Measurements from ENCODE around the gene BLCAP.

Gene BLCAP

DNA sequence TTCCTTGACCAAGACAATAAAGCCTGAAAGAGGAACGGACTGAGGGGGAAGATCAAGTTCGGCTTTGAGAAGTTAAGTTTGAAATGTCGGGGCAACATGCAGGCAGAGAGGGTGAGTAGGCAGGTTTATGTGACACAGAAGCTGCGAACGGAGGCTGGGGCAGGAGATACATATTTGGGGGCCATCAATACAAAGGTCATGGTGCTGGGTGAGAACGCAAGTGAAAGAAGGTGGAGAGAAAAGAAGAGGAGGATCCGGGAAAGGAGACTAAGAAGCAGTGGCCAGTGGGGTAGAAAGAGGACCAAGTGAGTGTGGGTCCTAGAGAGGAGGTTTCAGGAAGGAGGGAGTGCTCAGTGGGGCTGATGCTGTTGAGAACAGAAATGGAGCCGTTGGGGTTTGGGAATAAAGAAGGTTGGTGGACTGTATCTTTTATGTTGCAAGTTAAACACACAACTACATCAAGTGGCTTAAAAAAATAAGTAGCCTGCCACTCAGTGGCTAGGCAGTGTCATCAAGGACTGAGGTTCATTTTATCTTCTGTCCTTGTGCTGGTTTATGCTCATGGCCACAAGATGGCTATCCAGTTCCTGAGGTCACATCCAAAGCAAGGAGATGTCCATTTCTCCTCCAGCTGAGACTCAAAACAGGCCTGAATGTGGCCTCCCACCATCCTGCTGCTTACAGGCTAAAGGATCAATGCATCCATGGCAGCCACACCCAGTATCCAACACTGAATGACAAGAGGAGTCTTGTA lies 1.7 kb upstream of the BLCAP start:
- no peak for DNase-seq

- no peak for DNase-seq
Measured at GRCh38 chr20:37528446-37529213, 954 bp upstream of the BLCAP start.

- no peak for DNase-seq
Measured at GRCh38 chr20:37526839-37527637, 638 bp downstream of the BLCAP start.

GRCh38 chr20:37526238-37526838 lies 1.3 kb downstream of the BLCAP start:
- no peak for DNase-seq

- DNase-seq: no peak
Measured at GRCh38 chr20:37525810-37526209, 1.9 kb downstream of the BLCAP start.

DNA sequence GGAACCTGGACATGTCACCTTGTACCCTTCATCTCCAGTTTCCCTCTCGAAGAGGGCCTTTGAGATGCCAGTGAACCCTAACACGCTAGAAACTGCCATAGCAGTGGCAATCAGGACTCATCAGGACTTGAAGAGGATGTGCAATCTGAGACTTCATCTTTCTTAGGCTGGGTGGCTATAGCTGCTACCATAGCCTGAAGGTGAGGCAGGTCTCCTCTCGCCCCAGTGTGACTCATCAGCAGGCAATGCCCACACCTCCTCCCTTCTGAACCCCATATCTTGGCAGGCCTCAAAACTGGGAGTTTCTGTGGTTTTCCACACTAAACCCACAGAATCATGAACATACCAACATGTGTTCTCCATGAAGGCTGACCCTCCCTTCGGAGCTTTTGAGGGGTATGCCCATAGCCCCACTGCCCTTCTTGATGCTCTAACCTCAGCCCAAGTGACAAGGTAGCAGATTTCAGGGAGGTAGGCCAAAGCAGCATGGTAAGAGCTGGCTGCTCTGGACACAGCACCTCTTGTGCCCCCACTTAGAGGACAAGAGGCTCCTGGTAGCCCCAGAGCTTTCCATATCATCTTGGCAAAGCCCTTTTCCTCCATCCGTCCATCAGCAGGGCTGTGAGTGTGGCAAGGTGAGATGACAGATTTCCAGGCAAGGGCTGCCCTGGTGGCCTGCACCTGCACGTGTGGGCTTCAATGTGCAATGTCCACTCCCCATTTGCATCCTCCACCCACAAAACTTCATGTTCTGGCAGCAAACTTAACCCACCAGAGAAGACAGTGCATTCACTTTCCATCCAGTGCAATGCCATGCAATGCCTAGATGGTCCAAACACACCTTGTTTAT lies 2.6 kb downstream of the BLCAP start:
- no peak for DNase-seq

DNA sequence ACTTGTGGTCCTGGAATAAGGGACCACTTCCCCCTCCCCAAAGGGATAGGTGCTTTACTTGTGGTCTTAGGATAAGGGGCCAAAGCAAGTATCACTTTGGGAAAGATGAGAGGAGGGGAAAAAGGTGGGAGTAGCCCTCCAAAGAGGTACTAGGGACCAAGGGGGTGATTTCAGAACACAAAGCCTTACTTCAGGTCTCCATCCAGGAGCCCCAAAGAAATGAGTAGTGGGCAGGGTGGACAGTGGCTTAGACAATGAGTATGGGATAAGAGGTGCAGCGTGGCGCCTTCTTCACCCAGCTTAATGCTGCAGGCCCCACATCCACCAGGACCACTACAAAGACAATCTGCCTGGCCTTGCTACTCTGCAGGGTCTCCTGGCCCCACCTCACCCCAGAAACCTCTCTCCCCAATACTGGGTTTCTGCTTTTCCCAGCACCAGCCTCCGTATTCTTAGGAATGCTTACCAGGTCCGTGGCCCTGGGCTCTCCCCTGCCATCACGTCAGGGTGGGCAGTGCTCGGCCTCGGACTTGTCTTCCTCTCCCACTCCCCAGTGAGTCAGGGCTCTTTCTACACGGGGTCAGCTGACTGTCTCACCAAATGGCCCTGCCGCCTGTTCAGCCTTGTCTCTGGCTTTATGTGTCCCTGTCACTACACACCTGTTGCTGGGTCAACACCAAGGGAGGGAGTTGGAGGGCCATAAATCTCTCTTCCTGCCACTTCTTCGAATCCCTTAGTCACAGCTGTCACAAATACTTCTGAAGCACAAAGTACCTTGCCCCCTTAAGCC lies 3.6 kb downstream of the BLCAP start:
- DNase-seq: no peak

DNA sequence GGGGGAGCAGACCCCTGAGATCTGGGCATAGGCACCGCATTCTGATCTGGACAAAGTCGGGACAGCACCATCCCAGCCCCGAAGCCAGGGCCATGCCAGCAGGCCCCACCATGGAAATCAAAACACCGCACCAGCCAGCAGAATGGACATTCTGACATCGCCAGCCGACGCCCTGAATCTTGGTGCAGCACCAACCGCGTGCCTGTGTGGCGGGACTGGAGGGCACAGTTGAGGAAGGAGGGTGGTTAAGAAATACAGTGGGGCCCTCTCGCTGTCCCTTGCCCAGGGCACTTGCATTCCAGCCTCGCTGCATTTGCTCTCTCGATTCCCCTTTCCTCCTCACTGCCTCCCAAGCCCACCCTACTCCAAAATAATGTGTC lies 4.7 kb downstream of the BLCAP start:
- DNase-seq: no peak

- no peak for DNase-seq
Measured at GRCh38 chr20:37522260-37523011, 5.2 kb downstream of the BLCAP start.

DNA sequence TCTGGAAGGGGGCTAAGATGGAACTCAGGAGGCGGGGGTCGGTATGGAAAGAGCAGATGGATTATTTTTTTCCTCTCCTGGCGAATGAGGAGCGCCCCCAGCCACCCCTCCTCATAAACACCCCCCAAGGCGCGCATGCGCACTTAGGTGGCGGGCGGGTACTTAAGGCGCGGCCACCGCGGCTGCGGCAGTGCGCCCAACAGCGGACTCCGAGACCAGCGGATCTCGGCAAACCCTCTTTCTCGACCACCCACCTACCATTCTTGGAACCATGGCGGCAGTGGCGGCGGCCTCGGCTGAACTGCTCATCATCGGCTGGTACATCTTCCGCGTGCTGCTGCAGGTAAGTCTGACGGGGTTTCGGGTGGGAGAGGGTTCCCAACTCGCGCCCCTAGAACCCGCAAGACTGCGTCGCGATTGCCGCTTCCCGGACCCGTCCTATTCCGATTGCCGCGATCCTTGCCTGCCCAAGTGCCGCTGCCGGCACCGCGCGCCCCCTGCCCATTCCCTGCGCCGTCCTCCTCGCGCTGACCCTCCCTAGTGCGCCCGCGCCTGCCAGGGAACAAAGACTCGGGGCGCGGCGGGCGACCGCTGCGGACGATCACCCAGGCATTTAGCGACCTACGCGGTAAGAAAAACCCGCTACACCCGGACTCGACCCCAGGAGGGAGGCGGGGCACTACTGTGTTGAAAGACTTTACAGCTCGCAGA lies 6.5 kb downstream of the BLCAP start, which contains the start of gene NNAT:
Gene NNAT (plus strand): TSS at position 190 of the 711 bp plus-strand sequence. CDS start 82 bp downstream, at position 272.
- no peak for DNase-seq

DNA sequence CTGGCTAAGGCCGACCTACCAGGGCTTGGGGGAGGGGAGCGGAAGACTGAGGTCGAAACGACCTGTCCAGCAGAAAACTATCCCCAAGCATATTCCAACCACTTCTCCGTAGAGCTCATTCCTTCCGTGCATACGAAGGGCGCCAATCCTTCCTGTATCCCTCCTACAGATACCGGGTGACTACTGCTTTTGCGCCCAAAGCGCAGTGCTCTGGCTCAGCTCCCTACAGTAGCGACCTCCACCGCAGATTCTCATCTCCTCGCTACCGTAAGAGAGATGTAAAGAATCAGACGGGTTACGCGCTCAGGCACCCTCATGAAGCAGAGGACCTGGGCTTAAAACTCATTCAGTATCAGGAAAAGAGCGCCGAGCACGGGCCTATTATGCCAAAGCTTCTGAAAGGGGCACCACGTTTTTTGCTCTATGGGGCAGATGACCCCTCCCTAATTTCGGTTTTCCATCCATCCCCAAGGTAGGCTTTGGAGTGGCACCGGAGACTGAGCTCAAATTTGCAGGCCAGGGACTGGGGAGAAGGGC lies 7.2 kb downstream of the BLCAP start:
- DNase-seq: no peak

DNA sequence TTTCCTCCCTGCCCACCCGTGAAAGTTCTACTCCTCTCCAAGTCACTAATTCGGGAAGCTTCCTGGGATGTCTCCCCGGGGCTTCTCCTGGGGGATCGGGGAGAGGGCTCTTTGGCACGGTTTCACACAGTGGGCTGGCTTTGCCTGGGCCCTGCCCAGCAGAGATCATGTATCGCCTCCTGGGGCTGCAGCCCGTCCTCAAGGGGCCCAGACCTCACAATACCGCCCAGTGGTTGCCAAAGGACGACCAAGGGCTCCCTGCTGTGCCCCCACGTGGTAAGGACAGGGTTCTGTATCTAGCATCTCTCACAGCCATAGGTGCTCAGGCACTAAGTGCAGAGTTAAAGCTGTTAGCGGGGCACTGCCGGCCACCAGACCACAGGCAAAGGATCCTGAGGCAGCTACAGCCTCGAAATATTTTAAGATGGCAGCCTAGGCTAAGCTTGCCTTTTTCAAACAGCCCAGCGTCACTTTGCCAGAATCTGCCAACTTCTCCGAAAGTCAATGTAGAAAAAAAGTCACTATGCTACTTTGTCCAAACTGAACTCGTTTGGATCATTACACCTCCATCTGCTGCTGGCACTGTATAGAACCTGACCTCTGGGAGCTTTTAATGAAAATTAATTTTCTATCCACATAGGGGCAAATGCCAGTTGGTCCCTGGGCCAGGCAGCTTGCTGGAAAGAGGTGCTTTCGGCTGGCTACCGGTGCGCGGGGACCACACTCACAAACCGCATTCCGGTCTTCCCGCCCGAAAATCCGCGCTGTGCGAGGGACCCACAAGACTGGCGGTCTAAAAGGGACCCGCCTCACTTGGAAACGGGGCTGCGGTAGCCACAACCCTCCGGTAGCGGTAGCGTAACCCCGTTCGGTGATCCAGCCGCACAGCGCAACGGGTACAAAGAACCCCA lies 7.9 kb downstream of the BLCAP start:
- no peak for DNase-seq

- peak in 1 of 2 donors; percentile 10 for DNase-seq
Measured at GRCh38 chr20:37518606-37519507, 8.8 kb downstream of the BLCAP start.

GRCh38 chr20:37518059-37518458 lies 9.6 kb downstream of the BLCAP start:
- DNase-seq: no peak

- no peak for DNase-seq
Measured at GRCh38 chr20:37516811-37517750, 10.6 kb downstream of the BLCAP start.

- no peak for DNase-seq
Measured at GRCh38 chr20:37515876-37516275, 11.8 kb downstream of the BLCAP start.

Data from hippocampal formation (tissue), 2 donors.